ENCODE data around the gene RNF130. TPM values are rescaled to one million over a fixed set of nuclear protein-coding genes. Genes with fewer than 3 reads are reported as not detected.

RNF130 gene
- total RNA-seq, 1 donor from 2014 or later, result 85.6 TPM

- no peak for DNase-seq (ENCODE audit: low spot score)
These were observed 152.6 kb downstream of the RNF130 start for GRCh38 chr5:179918742-179919486.

GRCh38 chr5:179916523-179916922 lies 155.0 kb downstream of the RNF130 start:
- no peak for DNase-seq (ENCODE audit: low spot score)

- no peak for DNase-seq (ENCODE audit: low spot score)
These were observed 156.1 kb downstream of the RNF130 start for GRCh38 chr5:179915406-179915935.

DNA sequence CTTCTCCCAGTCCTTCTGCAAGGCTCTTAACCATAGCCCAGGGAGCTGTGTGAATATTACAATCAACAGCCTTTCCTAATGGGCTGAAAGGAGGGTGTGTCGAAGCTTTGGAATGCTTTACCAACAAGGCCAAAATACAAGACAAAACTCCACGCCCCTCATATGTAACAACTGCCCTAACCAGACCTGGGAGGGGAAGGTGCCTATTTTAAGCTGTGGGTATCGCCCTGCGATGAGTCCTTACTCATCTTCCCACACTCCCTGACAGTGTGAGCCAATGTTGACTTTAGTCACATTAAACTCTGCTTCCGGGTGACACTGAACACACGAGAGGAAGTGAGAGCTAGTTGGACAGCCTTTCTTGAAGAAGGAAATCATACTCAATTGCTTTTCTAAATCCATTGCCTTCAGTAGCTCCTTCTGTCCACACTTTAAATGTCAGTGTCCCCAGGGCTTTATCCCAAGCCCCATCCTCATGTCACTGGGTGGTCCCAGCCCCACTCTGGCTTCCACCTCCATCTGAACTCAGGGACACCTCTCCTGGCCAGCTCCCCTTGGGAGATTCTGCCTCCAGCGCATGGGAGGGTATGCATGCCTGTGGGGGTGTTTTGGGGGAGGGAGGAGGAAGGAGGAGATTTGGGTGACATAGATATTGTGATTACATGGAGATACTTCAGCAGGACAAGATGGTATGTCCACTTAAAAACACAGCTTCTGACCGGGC lies 157.4 kb downstream of the RNF130 start:
- DNase-seq (ENCODE audit: low spot score), result no peak

- no peak for DNase-seq (ENCODE audit: low spot score)
These were observed 158.1 kb downstream of the RNF130 start for GRCh38 chr5:179913461-179913860.

- peak; percentile 23 for DNase-seq (ENCODE audit: low spot score)
These were observed 158.6 kb downstream of the RNF130 start for GRCh38 chr5:179912951-179913350.

DNA sequence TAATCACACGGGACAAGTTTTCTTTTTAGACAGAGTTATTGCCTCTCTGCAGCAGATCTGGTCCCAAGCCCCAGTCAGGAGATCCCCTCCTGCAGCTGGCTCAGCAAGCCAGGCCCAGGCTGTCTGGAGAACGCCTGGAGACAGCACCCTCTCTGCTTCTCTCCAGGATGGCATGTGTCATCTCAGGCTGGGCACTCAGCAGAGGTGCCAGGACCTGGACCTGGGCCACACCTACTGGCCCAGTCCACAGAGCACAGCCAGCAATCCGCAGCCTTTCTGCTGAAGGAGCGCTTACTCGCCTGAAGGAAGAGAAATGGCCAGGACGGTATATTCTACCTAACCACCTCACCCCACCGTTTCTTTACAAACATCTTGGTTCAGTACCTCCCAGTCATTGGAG lies 159.2 kb downstream of the RNF130 start:
- no peak for DNase-seq (ENCODE audit: low spot score)

DNA sequence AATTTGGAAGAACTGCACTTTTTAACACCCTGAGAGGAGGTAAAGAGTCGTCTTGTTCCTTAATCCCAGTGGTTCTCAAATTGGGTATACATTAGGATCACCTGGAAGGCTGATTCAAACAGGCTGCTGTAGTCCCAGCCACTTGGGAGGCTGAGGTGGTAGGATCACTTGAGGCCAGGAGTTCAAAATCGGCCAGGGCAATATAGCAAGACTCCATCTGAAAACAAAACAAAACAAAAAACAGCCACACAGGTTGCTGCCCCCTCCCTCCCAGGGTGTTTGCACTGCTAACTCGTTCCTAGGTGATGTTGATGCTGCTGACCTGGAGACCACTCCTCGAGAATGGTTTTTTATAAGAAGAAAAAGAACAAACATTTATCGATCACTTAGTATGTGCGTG lies 162.3 kb downstream of the RNF130 start:
- no peak for DNase-seq (ENCODE audit: low spot score)

GRCh38 chr5:179908528-179908927 lies 163.0 kb downstream of the RNF130 start:
- DNase-seq (ENCODE audit: low spot score), result no peak

GRCh38 chr5:179907556-179908324 lies 163.8 kb downstream of the RNF130 start, which contains the start of gene TBC1D9B:
Gene TBC1D9B, minus strand, starts transcription at chr5:179907897. Its CDS starts 76 bp downstream, at chr5:179907821.
- peak; percentile 46 for DNase-seq (ENCODE audit: low spot score)

GRCh38 chr5:179906795-179907555 lies 164.6 kb downstream of the RNF130 start:
- no peak for DNase-seq (ENCODE audit: low spot score)

DNA sequence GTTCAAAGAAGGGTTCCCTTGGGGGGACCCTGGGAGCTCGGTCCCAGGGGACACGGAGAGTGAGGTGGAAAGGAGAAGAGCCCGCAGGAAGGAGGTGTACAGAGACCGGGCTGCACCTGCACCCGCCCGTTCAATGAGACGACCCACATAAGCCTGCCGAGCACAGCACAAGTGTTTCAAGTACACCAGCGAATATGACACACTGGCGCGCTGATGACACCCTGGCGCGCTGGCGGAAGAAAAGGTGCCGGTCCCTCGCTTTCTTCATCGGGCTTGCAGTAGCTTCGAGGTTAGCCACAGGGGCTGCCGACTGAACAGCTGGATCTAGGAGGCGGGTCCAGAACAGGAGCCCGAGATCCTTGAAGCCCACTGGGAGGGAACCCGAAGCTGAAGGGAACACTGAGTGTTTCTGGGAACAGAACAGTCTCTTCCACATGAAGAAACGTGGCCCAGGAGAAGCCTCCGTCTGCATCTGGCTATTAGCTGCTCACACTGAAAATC lies 165.2 kb downstream of the RNF130 start:
- no peak for DNase-seq (ENCODE audit: low spot score)

DNA sequence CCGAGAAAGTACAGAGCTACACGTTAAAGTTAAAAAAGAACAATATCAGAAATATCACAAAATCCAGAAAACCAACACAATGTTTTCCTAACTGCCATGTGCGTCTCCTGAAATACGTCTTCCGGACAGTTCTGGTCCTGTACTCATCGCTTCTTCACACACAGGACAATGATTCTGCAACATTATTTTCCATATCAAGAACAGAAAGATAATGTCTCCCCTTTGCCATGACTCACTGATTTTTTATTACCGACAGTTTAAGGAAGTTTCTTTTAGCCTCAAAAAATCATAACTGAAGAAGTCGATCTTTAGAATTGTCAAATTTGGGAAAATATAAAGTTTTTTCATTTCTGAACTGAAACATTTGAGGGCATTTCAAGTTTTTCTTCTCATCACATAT lies 166.4 kb downstream of the RNF130 start:
- no peak for DNase-seq (ENCODE audit: low spot score)

Other genes with a start within 250 kb of the RNF130 start
- gene MRNIP, start 212.9 kb downstream of the RNF130 start, total RNA-seq, result 38.6 TPM
- gene TBC1D9B, start 163.9 kb downstream of the RNF130 start, total RNA-seq, result 149 TPM
- 1.1 TPM for gene RASGEF1C, start 137.5 kb upstream of the RNF130 start, total RNA-seq
- 36.1 TPM for gene MAPK9, start 220.3 kb upstream of the RNF130 start, total RNA-seq